ENCODE data around the gene ST6GALNAC1. TPM values are rescaled to one million over a fixed set of nuclear protein-coding genes. Genes with fewer than 3 reads are reported as not detected.
A peak's percentile ranks its signal among the peaks of the same experiment; 100 is the strongest.

Gene ST6GALNAC1
- total and polyA plus RNA-seq, 2 of the 13 experiments (the other 11 are each of a cell fraction or from before 2014, with no cell fraction given) = not detected

GRCh38 chr17:76671123-76671911, 27.8 kb upstream of the ST6GALNAC1 start (continued):
- TF ChIP-seq LBX2 (CRISPR knock-in tag; IDR thresholded peaks at IDR 0.05; ENCODE audit: borderline replicate concordance) (no peak), ZNF768 (CRISPR knock-in tag; IDR thresholded peaks at IDR 0.05) (no peak), IKZF4 (CRISPR knock-in tag; IDR thresholded peaks at IDR 0.05; ENCODE audit: borderline replicate concordance, low read depth, not compliant biosample characterization) (peak; percentile 95), RFXAP (CRISPR knock-in tag; IDR thresholded peaks at IDR 0.05; ENCODE audit: borderline replicate concordance) (no peak; the same call in 1 of the 2 replicates), DZIP1 (CRISPR knock-in tag; IDR thresholded peaks at IDR 0.05) (peak; percentile 88; the same call in 1 of the 2 replicates), AKNA (CRISPR knock-in tag; IDR thresholded peaks at IDR 0.05; ENCODE audit: borderline replicate concordance) (no peak; the same call in 1 of the 2 replicates), HOXA5 (CRISPR knock-in tag; IDR thresholded peaks at IDR 0.05) (no peak; the same call in 1 of the 2 replicates), ZNF557 (CRISPR knock-in tag; IDR thresholded peaks at IDR 0.05) (peak; percentile 94; the same call in 1 of the 2 replicates), ZNF773 (CRISPR knock-in tag; IDR thresholded peaks at IDR 0.05; ENCODE audit: borderline replicate concordance) (no peak), CERS6 (CRISPR knock-in tag; IDR thresholded peaks at IDR 0.05) (no peak), SMYD3 (CRISPR knock-in tag; IDR thresholded peaks at IDR 0.05) (no peak), ZNF512 (CRISPR knock-in tag; IDR thresholded peaks at IDR 0.05) (0 out of 2 replicates have a peak, but pooled peaks have one; percentile 52), ZNF577 (CRISPR knock-in tag; IDR thresholded peaks at IDR 0.05; ENCODE audit: borderline replicate concordance, low read depth) (no peak), ZNF251 (CRISPR knock-in tag; IDR thresholded peaks at IDR 0.05) (no peak), ATF4 (CRISPR knock-in tag; IDR thresholded peaks at IDR 0.05) (no peak), BRD4 (CRISPR knock-in tag; IDR thresholded peaks at IDR 0.05) (peak; percentile 89)

All from HepG2 (cell line).